DND-41 (cell line): ENCODE measurements around the gene TMEM114.

ENCODE experiments used
- ATAC-seq: fragments of 200-7000 bp; cut with Tn5 transposase; 3 replicates; pipeline ENCODE4 v1.9.1; 2021; ENCODE audit warnings: low read depth; ENCODE audit not compliant: insufficient read depth
- DNase-seq: peaks from one replicate; pipeline ENCODE4 v3.0.0-alpha.2; 2020
- H2AFZ ChIP-seq: 2 replicates; pipeline ENCODE4 v1.6.0; 2012; ENCODE audit warnings: low read depth, low read length
- H3K27ac ChIP-seq: 2 replicates; pipeline ENCODE4 v1.5.1; 2012; ENCODE audit warnings: low read length, inconsistent platforms
- H3K27me3 ChIP-seq: fragments of 200-600 bp; sonication (generic); 2 replicates; pipeline ENCODE4 v1.6.0; 2012; ENCODE audit warnings: low read length, mild to moderate bottlenecking, inconsistent platforms; ENCODE audit not compliant: insufficient read depth, poor library complexity
- H3K36me3 ChIP-seq: 2 replicates; pipeline ENCODE4 v1.5.1; 2012; ENCODE audit warnings: low read length, inconsistent platforms; ENCODE audit not compliant: insufficient read depth
- H3K4me1 ChIP-seq: 2 replicates; pipeline ENCODE4 v1.5.1; 2012; ENCODE audit warnings: mild to moderate bottlenecking, low read length; ENCODE audit not compliant: insufficient read depth
- H3K4me2 ChIP-seq: 2 replicates; pipeline ENCODE4 v1.6.0; 2012; ENCODE audit warnings: mild to moderate bottlenecking, moderate library complexity, low read length, inconsistent platforms; ENCODE audit not compliant: insufficient read depth
- H3K4me3 ChIP-seq, 2 experiments: fragments of 200-600 bp in 1 of 2; shearing (Covaris generic) in 1 of 2; 2 replicates each; pipeline ENCODE4 v1.5.1; 2012 to 2016; ENCODE audit warnings: inconsistent platforms in 2 of 2, low read length in 2 of 2, mild to moderate bottlenecking in 2 of 2, low read depth in 1 of 2, moderate library complexity in 1 of 2
- H3K79me2 ChIP-seq: 2 replicates; pipeline ENCODE4 v1.6.0; 2012; ENCODE audit warnings: low read length, inconsistent platforms; ENCODE audit not compliant: insufficient read depth
- H3K9ac ChIP-seq: 2 replicates; pipeline ENCODE4 v1.6.0; 2012; ENCODE audit warnings: low read depth, mild to moderate bottlenecking, inconsistent platforms, low read length, moderate library complexity
- H3K9me3 ChIP-seq: 2 replicates; pipeline ENCODE4 v1.5.1; 2012; ENCODE audit warnings: low read length, moderate library complexity, mild to moderate bottlenecking, inconsistent platforms; ENCODE audit not compliant: insufficient read depth, severe bottlenecking
- H4K20me1 ChIP-seq: 2 replicates; pipeline ENCODE4 v1.6.0; 2012; ENCODE audit warnings: low read length; ENCODE audit not compliant: insufficient read depth
- CTCF ChIP-seq: IDR thresholded peaks from 2 replicates; pipeline ENCODE4 v1.5.1; 2012; ENCODE audit warnings: borderline replicate concordance, low read length, moderate library complexity, mild to moderate bottlenecking; ENCODE audit not compliant: poor library complexity, severe bottlenecking; ENCODE audit errors: extremely low read depth
- EZH2 ChIP-seq: IDR thresholded peaks from 3 replicates; pipeline ENCODE4 v1.6.1; 2012; ENCODE audit warnings: borderline replicate concordance, low read depth, mild to moderate bottlenecking, moderate library complexity, low read length, inconsistent platforms; ENCODE audit not compliant: severe bottlenecking

Gene TMEM114

GRCh38 chr16:8555400-8555799, 34.9 kb downstream of the TMEM114 start:
- TF ChIP-seq CTCF (no peak), EZH2 (no peak)
- ATAC-seq (no peak), DNase-seq (no peak)
- Histone ChIP-seq H3K36me3 (no peaks in the 10 kb centered on the region), H3K79me2 (no peaks in the 10 kb centered on the region), H3K9me3 (no peaks in the 10 kb centered on the region), H3K4me3 (no peak overlapping the region), H2AFZ (no peak overlapping the region), H3K4me2 (no peak overlapping the region), H3K27me3 (peaks cover 3% of the 10 kb centered on the region), H4K20me1 (peaks cover 4% of the 10 kb centered on the region; the same call in 1 of the 2 replicates), H3K4me1 (no peaks in the 10 kb centered on the region), H3K27ac (no peak overlapping the region), H3K9ac (no peak overlapping the region)

GRCh38 chr16:8554881-8555280, 35.4 kb downstream of the TMEM114 start:
- DNase-seq (no peak), ATAC-seq (no peak)
- no peaks in the 10 kb centered on the region for H3K9me3 ChIP-seq
- H3K79me2 ChIP-seq, result no peaks in the 10 kb centered on the region
- H3K4me2 ChIP-seq, result no peak overlapping the region
- H3K36me3 ChIP-seq, result no peaks in the 10 kb centered on the region
- no peak overlapping the region for H2AFZ ChIP-seq
- peaks cover 3% of the 10 kb centered on the region for H3K27me3 ChIP-seq
- no peak overlapping the region for H3K9ac ChIP-seq
- peaks cover 4% of the 10 kb centered on the region; the same call in 1 of the 2 replicates for H4K20me1 ChIP-seq
- H3K27ac ChIP-seq, result no peak overlapping the region
- no peaks in the 10 kb centered on the region for H3K4me1 ChIP-seq
- TF ChIP-seq EZH2, result no peak
- TF ChIP-seq CTCF, result no peak
- H3K4me3 ChIP-seq, result no peak overlapping the region

- DNase-seq (no peak), ATAC-seq (no peak)
- Histone ChIP-seq H3K4me2 (no peak overlapping the region), H4K20me1 (peaks cover 4% of the 10 kb centered on the region; the same call in 1 of the 2 replicates), H3K4me1 (no peaks in the 10 kb centered on the region), H3K4me3 (no peak overlapping the region), H3K27me3 (peaks cover 3% of the 10 kb centered on the region), H3K36me3 (no peaks in the 10 kb centered on the region), H3K9ac (no peak overlapping the region), H3K79me2 (no peaks in the 10 kb centered on the region), H3K9me3 (no peaks in the 10 kb centered on the region), H3K27ac (no peak overlapping the region), H2AFZ (no peak overlapping the region)
- TF ChIP-seq CTCF (no peak), EZH2 (no peak)
These were observed 36.3 kb downstream of the TMEM114 start for GRCh38 chr16:8554022-8554421.
